SK-N-SH (cell line): ENCODE data around the gene DNAJC24. TPM values are rescaled to one million over a fixed set of nuclear protein-coding genes. Genes with fewer than 3 reads are reported as not detected.
A peak's percentile ranks its signal among the peaks of the same experiment; 100 is the strongest.

ENCODE experiments used
- CTCF ChIA-PET: fragments of 300-600, 350-600 bp; formaldehyde crosslinking; extraction: SDS; loops from one replicate; lab custom pipeline; 2021; lab: Yijun Ruan, JAX
- POLR2A ChIA-PET: fragments of 350-600 bp; sonication (Branson Sonifier 250); formaldehyde crosslinking; extraction: SDS; loops from one replicate; lab custom pipeline; 2020; ENCODE audit warnings: antibody characterized with exemption, inconsistent platforms; lab: Yijun Ruan, JAX
- DNase-seq: peaks from one replicate; pipeline ENCODE4 v3.0.0; 2012
- H2AFZ ChIP-seq: fragments of 200-600 bp; sonication (generic); 2 replicates; pipeline ENCODE4 v1.8.1; 2016; ENCODE audit warnings: antibody characterized with exemption, mild to moderate bottlenecking, low read depth
- H3F3A ChIP-seq: fragments of 200-600 bp; sonication (generic); replicated peaks from 2 replicates; pipeline ENCODE3; 2016; ENCODE audit warnings: antibody characterized with exemption, mild to moderate bottlenecking; ENCODE audit not compliant: insufficient read depth
- H3K27ac ChIP-seq, 2 experiments: fragments of 200-500 bp in 1 of 2; fragments of 200-600 bp in 1 of 2; sonication (Bioruptor generic) in 1 of 2; sonication (generic), shearing (Covaris generic) in 1 of 2; 2 replicates each; pipeline versions ENCODE4 v1.5.1 to v1.6.1; 2014 to 2016; ENCODE audit warnings: low read depth in 2 of 2, inconsistent platforms in 1 of 2, low read length in 1 of 2, mild to moderate bottlenecking in 1 of 2, mixed read lengths in 1 of 2
- H3K27me3 ChIP-seq: fragments of 200-600 bp; sonication (generic), shearing (Covaris generic); 2 replicates; pipeline ENCODE4 v1.6.1; 2016; ENCODE audit warnings: mixed run types; ENCODE audit not compliant: insufficient read depth
- H3K36me3 ChIP-seq, 2 experiments: fragments of 200-500 bp in 1 of 2; fragments of 200-600 bp in 1 of 2; sonication (Bioruptor generic) in 1 of 2; sonication (generic) in 1 of 2; replicated peaks in 1 of 2; 2 replicates each; pipeline versions ENCODE3 to v1.5.1; 2014 to 2016; ENCODE audit warnings: low read length in 1 of 2, mild to moderate bottlenecking in 1 of 2; ENCODE audit not compliant: insufficient read depth in 2 of 2, control insufficient read depth in 1 of 2
- H3K4me1 ChIP-seq, 2 experiments: fragments of 200-500 bp in 1 of 2; fragments of 200-600 bp in 1 of 2; sonication (Bioruptor generic) in 1 of 2; sonication (generic), shearing (Covaris generic) in 1 of 2; 2 replicates each; pipeline versions ENCODE4 v1.5.1 to v1.6.1; 2014 to 2016; ENCODE audit warnings: low read depth in 1 of 2, low read length in 1 of 2, mixed run types in 1 of 2; ENCODE audit not compliant: insufficient read depth in 2 of 2, control insufficient read depth in 1 of 2
- H3K4me2 ChIP-seq: fragments of 200-600 bp; sonication (generic), shearing (Covaris generic); 2 replicates; pipeline ENCODE4 v1.6.1; 2017; ENCODE audit warnings: mixed run types
- H3K4me3 ChIP-seq, 2 experiments: fragments of 200-500 bp in 1 of 2; fragments of 200-600 bp in 1 of 2; sonication (Bioruptor generic) in 1 of 2; sonication (generic), shearing (Covaris generic) in 1 of 2; 2 replicates each; pipeline versions ENCODE4 v1.5.1 to v1.8.1; 2014 to 2016; ENCODE audit warnings: low read depth in 2 of 2, inconsistent platforms in 1 of 2, low read length in 1 of 2, mild to moderate bottlenecking in 1 of 2, mixed read lengths in 1 of 2, moderate library complexity in 1 of 2
- H3K79me2 ChIP-seq: fragments of 200-600 bp; sonication (generic); 2 replicates; pipeline ENCODE4 v1.8.1; 2017; ENCODE audit warnings: mild to moderate bottlenecking; ENCODE audit not compliant: insufficient read depth
- H3K9ac ChIP-seq: fragments of 200-600 bp; sonication (generic); 2 replicates; pipeline ENCODE4 v1.6.1; 2017; ENCODE audit warnings: mixed run types
- H3K9me2 ChIP-seq: fragments of 200-600 bp; sonication (generic); 2 replicates; pipeline ENCODE4 v1.6.1; 2017; ENCODE audit warnings: mixed run types
- H3K9me3 ChIP-seq: fragments of 200-600 bp; sonication (generic); 2 replicates; pipeline ENCODE4 v1.6.1; 2017; ENCODE audit warnings: mixed run types, mild to moderate bottlenecking, moderate library complexity
- H4K20me1 ChIP-seq: fragments of 200-600 bp; sonication (generic); 2 replicates; pipeline ENCODE4 v1.6.1; 2017; ENCODE audit warnings: mild to moderate bottlenecking, mixed run types; ENCODE audit not compliant: insufficient read depth
- CHD2 ChIP-seq: fragments of 150-350 bp; IDR thresholded peaks from 2 replicates; pipeline ENCODE4 v1.6.1; 2018; ENCODE audit warnings: low read length; ENCODE audit not compliant: partially characterized antibody
- FOSL2 ChIP-seq: IDR thresholded peaks from 2 replicates; pipeline ENCODE4 v1.4.0; 2012; ENCODE audit warnings: low read depth, mild to moderate bottlenecking, moderate library complexity, borderline replicate concordance
- GATA2 ChIP-seq: sonication (generic); formaldehyde crosslinking; IDR thresholded peaks from 2 replicates; pipeline ENCODE4 v1.5.0; 2020; ENCODE audit warnings: mild to moderate bottlenecking, missing genetic modification reagents
- JUND ChIP-seq: IDR thresholded peaks from 2 replicates; pipeline ENCODE4 v1.4.0; 2012
- MXI1 ChIP-seq: IDR thresholded peaks from 2 replicates; pipeline ENCODE4 v1.6.1; 2012; ENCODE audit warnings: mild to moderate bottlenecking, low read depth, low read length, improper control_type of control experiment
- RCOR1 ChIP-seq: fragments of 150-350 bp; IDR thresholded peaks from 2 replicates; pipeline ENCODE4 v1.6.1; 2017; ENCODE audit warnings: antibody characterized with exemption, low read length
- TAF1 ChIP-seq: IDR thresholded peaks from 2 replicates; pipeline ENCODE4 v1.6.1; 2012; ENCODE audit warnings: low read depth, mild to moderate bottlenecking, low read length, moderate library complexity, borderline replicate concordance
- YY1 ChIP-seq: IDR thresholded peaks from 2 replicates; pipeline ENCODE4 v1.4.0; 2012; ENCODE audit warnings: low read depth, mild to moderate bottlenecking
- WGBS: methylation state at CpG from one replicate; pipeline ENCODE4 v1.1.6; 2017; ENCODE audit warnings: low lambda C conversion rate; 5-methylcytosine and 5-hydroxymethylcytosine counted together
- polyA plus RNA-seq, 3 experiments: library from polyadenylated mRNA; depleted of rRNA; stranded (reverse); fragments of >200 nt; gene quantifications; 2 replicates each; pipeline ENCODE4 v1.2.3, GENCODE V29; 2012
- TF ChIP-seq, protein P1 (sequence below): fragments of 200-600 bp; sonication (generic); IDR thresholded peaks from 2 replicates; pipeline ENCODE4 v1.6.1; 2017; ENCODE audit warnings: antibody characterized with exemption, mild to moderate bottlenecking, moderate library complexity
- TF ChIP-seq, protein P2 (sequence below): fragments of 150-350 bp; IDR thresholded peaks from 2 replicates; pipeline ENCODE4 v1.6.1; 2016; ENCODE audit warnings: mild to moderate bottlenecking, low read depth, low read length
- TF ChIP-seq, protein P3 (sequence below): fragments of 150-350 bp; IDR thresholded peaks from 2 replicates; pipeline ENCODE4 v1.6.1; 2017; ENCODE audit warnings: antibody characterized with exemption, low read length, low read depth, borderline replicate concordance
- TF ChIP-seq, protein P4 (sequence below): IDR thresholded peaks from 2 replicates; pipeline ENCODE4 v1.4.0; 2012; ENCODE audit warnings: low read depth

The DNAJC24 gene
- polyA plus RNA-seq, 1 of the 3 experiments (the other 2 are of a cell fraction): 6.2 TPM

DNA sequence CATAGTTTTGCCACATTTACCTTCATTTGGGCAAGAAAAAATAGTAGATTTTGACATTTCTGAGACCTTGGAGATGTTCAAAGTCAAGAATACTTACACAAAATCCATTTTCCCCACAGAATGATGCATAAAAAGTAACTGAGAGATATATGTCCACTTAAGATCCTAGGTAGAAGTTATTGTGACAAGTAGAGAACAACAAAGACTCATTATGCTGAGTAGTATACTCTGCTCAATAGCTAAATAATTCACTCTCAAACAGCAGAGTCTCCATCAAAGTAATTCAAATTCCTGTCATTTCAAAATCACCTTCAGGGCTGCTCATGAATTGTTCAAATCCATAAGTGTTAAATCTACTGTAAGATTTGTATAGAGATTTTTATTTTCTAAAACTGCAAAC, 104.4 kb downstream of the DNAJC24 start (continued):
- TF ChIP-seq TAF1: no peak

DNA sequence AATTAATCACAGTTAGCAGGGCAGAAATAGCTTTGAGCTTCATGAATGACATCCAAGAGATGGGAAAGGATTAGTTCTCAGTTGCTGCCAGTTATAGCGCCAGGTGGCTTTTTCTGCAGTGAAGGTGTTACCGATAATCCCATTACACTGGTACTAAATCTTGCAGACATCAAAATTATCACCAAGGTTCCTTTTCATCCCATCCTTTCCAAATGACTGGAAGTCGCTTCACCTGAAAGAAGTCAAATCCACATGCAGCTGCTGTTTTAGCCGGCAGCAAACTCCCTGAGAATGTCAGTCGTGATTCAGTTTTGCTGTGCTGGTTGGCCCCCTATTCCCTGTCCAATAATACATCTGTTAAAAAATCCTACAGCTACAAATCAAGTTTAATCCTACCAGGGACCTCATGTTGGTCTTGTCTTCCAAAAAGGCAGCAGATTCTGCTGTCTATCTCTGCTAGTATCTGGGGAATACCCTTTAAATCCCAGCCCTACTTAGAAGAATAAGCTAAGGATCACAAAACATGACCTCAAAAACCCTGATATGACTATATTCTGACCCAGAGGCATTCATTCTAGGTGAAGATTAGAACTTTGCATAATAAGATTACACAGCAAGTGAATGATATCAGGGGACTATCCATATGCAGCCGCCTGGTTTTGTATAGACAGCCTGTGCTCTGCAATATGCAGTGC, 108.0 kb downstream of the DNAJC24 start:
- H3K9me3 ChIP-seq: no peaks in the 10 kb centered on the region
- no peak overlapping the region for H3K4me2 ChIP-seq
- peak; percentile 32 for DNase-seq
- POLR2A ChIA-PET: no interaction called here
- TF ChIP-seq CHD2: peak; percentile 8
- peak; percentile 28; the same call in 1 of the 2 replicates for TF ChIP-seq RCOR1
- TF ChIP-seq YY1: no peak
- TF ChIP-seq, protein P1, sequence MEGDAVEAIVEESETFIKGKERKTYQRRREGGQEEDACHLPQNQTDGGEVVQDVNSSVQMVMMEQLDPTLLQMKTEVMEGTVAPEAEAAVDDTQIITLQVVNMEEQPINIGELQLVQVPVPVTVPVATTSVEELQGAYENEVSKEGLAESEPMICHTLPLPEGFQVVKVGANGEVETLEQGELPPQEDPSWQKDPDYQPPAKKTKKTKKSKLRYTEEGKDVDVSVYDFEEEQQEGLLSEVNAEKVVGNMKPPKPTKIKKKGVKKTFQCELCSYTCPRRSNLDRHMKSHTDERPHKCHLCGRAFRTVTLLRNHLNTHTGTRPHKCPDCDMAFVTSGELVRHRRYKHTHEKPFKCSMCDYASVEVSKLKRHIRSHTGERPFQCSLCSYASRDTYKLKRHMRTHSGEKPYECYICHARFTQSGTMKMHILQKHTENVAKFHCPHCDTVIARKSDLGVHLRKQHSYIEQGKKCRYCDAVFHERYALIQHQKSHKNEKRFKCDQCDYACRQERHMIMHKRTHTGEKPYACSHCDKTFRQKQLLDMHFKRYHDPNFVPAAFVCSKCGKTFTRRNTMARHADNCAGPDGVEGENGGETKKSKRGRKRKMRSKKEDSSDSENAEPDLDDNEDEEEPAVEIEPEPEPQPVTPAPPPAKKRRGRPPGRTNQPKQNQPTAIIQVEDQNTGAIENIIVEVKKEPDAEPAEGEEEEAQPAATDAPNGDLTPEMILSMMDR: no peak
- TF ChIP-seq, protein P2, sequence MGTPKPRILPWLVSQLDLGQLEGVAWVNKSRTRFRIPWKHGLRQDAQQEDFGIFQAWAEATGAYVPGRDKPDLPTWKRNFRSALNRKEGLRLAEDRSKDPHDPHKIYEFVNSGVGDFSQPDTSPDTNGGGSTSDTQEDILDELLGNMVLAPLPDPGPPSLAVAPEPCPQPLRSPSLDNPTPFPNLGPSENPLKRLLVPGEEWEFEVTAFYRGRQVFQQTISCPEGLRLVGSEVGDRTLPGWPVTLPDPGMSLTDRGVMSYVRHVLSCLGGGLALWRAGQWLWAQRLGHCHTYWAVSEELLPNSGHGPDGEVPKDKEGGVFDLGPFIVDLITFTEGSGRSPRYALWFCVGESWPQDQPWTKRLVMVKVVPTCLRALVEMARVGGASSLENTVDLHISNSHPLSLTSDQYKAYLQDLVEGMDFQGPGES: no peak
- TF ChIP-seq, protein P3, sequence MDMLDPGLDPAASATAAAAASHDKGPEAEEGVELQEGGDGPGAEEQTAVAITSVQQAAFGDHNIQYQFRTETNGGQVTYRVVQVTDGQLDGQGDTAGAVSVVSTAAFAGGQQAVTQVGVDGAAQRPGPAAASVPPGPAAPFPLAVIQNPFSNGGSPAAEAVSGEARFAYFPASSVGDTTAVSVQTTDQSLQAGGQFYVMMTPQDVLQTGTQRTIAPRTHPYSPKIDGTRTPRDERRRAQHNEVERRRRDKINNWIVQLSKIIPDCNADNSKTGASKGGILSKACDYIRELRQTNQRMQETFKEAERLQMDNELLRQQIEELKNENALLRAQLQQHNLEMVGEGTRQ: no peak
- TF ChIP-seq, protein P4, sequence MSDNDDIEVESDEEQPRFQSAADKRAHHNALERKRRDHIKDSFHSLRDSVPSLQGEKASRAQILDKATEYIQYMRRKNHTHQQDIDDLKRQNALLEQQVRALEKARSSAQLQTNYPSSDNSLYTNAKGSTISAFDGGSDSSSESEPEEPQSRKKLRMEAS: no peak
- peak; percentile 68 for TF ChIP-seq GATA2 (CRISPR knock-in tag)
- no peak for TF ChIP-seq MXI1
- TF ChIP-seq FOSL2: no peak
- TF ChIP-seq JUND: no peak
- no peaks in the 10 kb centered on the region for H3F3A ChIP-seq
- no peaks in the 10 kb centered on the region for H3K27me3 ChIP-seq
- no peaks in the 10 kb centered on the region for H3K36me3 ChIP-seq
- H3K27ac ChIP-seq: peak overlapping the region in 1 of 2 experiments; percentile 53; a peak in 2 of 4 replicates
- whole genome bisulfite sequencing: 85% methylated on average over 6 of the region's 6 CpGs
- H3K4me1 ChIP-seq: peaks cover 5 to 22% of the 10 kb centered on the region in 2 experiments; a peak in 3 of 4 replicates
- no peak overlapping the region for H2AFZ ChIP-seq
- H3K9me2 ChIP-seq: no peaks in the 10 kb centered on the region
- no peak overlapping the region for H3K9ac ChIP-seq
- H4K20me1 ChIP-seq: no peaks in the 10 kb centered on the region
- H3K4me3 ChIP-seq: no peak overlapping the region
- CTCF ChIA-PET: no interaction called here
- H3K79me2 ChIP-seq: peaks cover 11% of the 10 kb centered on the region; the same call in 1 of the 2 replicates
